Hepatocyte (in vitro differentiated cells): ENCODE results near the gene PCNT.

Experiments
- EZH2 ChIP-seq: fragments of 200-600 bp; sonication (generic); IDR thresholded peaks from 2 replicates; pipeline ENCODE4 v1.6.1; 2016; ENCODE audit warnings: antibody characterized with exemption, mild to moderate bottlenecking, borderline replicate concordance
- TF ChIP-seq, protein P1 (sequence below): fragments of 200-600 bp; sonication (generic); IDR thresholded peaks from 2 replicates; pipeline ENCODE4 v1.5.1; 2016; ENCODE audit warnings: antibody characterized with exemption, mild to moderate bottlenecking; ENCODE audit not compliant: poor library complexity

DNA sequence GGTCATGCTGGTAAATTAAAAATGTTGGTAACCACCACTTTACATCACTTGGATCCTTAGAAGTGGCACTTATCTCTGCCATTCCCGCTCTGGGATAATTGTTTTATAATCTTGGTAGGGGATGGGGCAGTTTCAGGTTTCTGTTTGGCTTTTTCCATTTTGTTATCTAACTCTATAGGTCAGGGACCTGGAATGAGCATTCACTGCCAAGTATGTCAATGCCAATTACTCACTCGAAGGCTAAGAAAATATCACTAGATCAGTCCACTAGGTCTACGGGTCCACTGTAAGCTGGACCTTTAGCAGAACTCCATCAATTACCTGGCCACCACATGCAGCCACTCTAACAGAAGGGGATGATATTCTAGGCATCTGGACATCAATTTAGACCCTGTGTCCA lies 130.2 kb downstream of the PCNT start:
- TF ChIP-seq EZH2 = no peak
- TF ChIP-seq, protein P1, sequence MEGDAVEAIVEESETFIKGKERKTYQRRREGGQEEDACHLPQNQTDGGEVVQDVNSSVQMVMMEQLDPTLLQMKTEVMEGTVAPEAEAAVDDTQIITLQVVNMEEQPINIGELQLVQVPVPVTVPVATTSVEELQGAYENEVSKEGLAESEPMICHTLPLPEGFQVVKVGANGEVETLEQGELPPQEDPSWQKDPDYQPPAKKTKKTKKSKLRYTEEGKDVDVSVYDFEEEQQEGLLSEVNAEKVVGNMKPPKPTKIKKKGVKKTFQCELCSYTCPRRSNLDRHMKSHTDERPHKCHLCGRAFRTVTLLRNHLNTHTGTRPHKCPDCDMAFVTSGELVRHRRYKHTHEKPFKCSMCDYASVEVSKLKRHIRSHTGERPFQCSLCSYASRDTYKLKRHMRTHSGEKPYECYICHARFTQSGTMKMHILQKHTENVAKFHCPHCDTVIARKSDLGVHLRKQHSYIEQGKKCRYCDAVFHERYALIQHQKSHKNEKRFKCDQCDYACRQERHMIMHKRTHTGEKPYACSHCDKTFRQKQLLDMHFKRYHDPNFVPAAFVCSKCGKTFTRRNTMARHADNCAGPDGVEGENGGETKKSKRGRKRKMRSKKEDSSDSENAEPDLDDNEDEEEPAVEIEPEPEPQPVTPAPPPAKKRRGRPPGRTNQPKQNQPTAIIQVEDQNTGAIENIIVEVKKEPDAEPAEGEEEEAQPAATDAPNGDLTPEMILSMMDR = no peak
